GM19099 (cell line): ENCODE results near the gene HECTD3.

Source experiments
- POLR2A ChIP-seq: IDR thresholded peaks from 3 replicates; pipeline ENCODE4 v1.6.1; 2011; ENCODE audit warnings: low read depth; ENCODE audit not compliant: insufficient read length; ENCODE audit errors: extremely low read depth

Gene HECTD3

DNA sequence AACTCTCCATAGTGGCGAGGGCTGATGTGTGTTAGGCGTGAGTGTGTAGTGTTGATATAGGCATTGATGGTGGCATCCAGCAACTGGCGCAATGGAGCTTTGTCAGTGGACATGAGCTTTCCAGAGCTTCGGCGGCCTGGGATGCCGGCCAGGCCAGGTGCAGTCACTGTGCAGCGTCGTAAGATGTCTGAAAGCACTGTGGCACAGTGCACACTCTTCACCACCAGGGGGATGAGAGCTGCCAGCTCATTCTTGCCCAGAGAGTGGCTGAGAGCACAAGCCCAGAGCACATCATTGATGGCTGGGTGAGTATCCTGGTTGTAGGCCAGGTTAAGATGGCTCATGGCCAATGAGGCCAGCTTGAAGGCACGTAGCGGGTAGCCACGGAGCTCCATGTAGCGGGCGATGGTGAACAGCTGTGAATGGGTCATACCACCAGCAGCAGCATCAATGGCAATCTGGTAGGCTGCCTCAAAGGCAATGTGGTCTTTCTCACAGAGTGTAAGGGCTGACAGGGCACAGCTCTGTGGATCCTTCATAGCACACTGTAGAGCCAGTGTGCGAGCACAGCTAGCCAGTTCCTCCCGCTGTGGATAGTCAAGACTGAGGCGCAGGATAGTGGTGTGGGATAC lies 7.6 kb upstream of the HECTD3 start:
- TF ChIP-seq POLR2A: no peak

DNA sequence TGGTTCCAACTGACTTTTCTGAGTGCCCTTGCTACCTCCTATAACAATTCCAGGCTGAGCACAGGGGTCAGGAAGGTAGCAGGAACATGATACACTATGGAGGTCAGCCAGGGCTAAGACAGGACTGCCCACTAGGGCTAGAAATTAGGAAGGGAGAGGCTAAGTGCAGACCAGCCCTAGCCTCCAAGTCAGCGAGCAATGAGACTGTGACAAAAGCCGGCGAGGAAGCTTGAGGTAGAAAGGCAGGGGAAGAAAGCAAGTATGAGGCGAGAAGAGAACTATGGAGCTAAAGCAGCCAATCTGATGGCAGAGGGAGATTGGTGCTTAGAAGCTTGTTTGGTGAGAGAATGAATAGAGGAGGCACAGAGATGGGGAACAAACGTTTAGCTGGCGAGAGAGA lies 5.6 kb upstream of the HECTD3 start:
- TF ChIP-seq POLR2A: no peak

DNA sequence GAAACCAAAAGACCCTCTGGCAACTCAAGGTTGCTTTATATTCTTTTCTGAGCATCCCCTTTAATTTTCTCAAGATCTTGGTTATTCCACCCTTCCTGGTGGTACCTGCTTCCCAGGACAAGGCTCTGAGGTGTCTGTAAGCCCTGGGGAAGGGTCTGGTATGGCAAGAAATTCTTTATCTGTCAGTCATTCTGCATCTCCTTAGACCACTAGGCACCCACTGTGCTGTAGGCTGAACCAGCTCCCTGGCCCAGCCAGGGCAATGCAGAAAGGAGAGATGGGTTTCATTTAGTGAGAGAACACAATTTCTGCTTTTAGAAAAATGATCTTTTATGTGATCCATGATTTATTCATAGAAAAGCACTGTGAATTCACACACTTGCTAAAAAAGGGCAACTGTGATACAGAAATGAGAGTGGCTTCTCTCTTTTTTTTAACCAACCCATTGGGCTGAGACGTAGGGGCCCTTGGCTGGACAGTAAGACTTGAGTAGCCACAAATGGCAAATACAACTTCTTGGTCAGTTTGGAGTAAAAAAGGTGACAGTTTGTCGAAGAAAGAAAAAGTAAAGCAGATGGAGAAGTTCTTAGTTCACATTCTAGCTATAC lies 5.1 kb upstream of the HECTD3 start:
- TF ChIP-seq POLR2A: no peak

DNA sequence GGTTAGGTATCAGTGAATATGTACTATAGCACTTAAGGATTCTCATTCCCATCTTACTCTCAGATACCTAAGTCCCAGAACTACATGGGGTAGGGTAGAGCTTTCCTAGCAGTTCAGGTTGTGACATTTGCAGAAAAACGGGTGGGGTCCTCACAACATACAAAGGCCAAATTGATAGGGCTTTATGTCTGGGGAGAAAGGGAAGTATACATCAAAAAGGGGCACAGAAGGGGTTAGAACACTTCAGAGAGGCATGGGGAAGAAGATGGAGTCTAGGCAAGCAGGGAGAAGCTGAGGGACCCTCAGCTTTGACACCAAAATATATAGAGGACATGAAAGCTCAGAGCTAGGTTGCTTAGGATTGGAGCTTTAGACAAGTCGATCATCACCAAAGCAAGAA lies 4.6 kb upstream of the HECTD3 start:
- no peak for TF ChIP-seq POLR2A

DNA sequence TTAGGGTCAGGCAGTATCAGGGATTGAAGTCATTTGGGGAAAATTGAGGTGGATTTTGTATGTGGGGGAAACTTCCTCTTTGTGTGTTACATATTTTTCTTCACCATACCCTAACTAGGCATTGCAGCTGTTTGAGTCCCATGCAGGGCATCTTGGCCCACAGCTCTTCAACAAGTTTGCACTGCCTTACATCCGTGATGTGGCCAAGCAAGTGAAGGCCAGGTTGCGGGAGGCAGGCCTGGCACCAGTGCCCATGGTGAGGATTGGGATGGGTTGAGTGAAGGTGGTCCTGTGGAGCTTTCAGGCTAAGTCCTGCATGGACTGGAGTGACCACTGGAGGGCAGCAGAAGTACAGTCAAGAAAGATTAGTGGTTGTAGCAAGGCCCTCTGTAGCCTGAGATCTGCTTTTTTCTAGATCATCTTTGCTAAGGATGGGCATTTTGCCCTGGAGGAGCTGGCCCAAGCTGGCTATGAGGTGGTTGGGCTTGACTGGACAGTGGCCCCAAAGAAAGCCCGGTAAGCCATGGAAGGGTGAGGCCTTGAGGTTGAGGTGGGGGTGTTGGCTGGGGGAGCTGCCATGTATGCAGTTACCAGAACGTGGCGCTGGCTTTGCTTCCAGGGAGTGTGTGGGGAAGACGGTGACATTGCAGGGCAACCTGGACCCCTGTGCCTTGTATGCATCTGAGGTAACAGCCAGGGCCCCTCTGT lies 3.4 kb upstream of the HECTD3 start:
- TF ChIP-seq POLR2A: no peak

DNA sequence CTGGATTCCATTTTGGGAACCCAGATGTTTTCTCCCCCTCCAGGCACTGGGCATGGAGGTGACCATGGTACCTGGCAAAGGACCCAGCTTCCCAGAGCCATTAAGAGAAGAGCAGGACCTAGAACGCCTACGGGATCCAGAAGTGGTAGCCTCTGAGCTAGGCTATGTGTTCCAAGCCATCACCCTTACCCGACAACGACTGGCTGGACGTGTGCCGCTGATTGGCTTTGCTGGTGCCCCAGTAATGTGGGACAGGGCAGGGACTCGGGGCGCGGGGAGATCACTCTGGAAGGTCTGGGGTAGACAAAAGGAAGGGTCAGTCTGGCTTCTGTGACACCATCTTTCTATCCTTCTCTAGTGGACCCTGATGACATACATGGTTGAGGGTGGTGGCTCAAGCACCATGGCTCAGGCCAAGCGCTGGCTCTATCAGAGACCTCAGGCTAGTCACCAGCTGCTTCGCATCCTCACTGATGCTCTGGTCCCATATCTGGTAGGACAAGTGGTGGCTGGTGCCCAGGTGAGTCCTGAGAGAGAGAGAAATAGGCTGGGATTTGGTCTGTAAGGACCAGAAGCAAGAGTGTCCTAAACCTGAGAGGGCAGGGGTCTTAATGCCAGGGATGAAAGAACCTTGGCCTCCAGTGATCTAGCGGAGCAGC lies 2.6 kb upstream of the HECTD3 start:
- TF ChIP-seq POLR2A: no peak

DNA sequence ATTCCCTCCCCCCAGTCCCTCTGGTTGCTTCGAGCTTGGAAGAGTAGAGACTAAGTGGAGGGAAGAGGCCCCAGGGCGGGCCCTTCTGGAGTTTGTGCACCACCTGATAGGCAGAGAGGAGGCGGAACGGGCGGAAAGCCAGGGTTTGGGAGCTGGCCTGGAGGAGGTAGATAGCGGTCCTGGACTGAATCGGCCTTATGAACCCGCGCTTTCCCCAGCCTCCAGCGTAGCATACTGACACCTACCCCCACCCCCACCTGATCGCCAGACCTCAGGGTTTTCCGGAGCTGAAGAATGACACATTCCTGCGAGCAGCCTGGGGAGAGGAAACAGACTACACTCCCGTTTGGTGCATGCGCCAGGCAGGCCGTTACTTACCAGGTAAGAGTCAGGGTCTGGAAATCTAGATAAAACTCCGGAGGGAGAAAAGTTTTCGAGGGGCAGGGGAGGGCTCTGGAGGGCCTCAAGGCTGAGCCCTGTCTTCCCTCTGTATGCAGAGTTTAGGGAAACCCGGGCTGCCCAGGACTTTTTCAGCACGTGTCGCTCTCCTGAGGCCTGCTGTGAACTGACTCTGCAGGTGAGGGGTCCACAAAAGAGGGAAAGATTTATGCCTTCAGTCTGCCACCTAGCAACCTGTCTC lies 1.6 kb upstream of the HECTD3 start:
- no peak for TF ChIP-seq POLR2A

DNA sequence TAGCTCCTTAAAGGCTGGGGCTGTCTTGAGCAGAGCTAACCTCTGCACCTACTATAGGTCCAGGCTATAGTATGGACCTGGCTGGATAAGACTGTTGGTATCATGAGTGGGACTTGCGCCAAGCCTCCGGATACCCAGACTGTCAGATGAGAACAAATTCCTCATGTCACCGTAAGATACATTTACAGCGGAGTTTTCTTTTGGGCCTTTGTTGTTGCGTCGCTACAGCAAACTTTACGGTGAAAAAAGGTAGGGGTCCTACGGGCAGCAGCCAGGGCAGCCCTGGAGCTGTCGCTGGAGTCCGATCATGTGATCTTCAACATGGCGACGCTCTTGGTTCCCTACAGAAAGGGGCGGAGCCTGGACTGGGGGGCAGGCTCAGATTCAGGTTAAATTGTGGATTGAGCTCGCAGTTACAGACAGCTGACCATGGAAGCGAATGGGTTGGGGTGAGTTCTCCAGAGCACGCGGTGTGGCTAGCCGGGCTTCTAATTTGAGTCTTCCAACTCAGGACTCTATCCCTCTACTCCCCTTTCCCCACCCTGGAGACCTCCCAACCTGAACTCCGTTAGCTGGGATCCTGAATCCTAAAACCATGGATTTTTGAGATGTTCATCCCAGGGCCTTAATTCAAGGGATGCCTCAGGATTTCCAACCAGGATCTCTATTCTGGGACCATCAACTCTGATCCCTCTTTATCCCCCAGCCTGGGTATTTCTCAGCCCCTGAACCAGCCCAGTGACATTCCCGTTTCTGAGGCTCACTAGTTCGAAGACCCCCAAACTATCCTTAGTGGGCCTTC lies 914 bp upstream of the HECTD3 start, which contains the start of gene UROD:
UROD (plus strand) TSS at position 418 of the 802 bp plus-strand sequence; CDS start at position 430, 12 bp downstream.
- TF ChIP-seq POLR2A: peak; percentile 83

DNA sequence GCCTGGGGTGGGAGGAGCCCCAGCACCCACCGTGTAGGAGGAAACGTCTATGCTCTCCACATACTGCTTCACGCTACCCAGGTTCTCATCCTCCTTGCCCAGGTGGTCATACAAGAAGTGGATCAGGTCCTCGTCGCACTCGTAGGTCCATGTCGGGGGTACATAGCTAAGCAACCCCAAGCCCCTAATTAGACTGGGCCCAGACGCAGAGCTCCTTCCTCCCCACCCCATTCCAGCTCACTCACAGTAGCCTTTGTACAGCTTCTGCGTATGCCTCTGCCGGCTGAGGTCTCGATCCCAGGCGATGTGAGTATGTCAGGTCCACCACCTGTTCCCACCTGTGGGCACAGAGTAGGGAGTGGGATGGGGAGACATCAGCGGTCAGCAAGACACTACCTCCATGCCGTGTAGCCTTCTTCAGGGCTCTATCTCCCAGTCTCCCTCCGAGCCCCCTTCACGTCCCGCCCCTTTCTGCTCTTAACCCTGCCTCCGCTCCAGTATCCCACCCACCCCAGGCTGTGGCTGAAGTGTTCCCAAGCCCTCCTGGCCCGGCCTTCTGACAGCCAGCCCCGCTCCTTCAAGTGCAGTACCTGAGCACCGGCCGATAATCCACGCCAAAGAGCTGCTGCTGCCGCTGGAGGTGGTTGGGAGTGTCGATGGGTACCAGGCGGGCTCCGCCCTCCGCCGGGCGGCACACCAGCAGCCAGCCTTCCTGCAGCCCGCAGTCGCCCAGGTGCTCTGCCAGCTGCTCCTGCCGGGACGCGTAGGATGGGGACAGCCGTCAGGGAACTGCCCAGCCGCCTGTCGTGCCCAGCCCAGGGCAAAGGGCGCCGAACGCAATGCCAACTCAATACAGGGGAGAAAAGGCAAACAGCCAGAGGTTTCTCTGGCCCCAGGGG lies 919 bp downstream of the HECTD3 start:
- TF ChIP-seq POLR2A: no peak

DNA sequence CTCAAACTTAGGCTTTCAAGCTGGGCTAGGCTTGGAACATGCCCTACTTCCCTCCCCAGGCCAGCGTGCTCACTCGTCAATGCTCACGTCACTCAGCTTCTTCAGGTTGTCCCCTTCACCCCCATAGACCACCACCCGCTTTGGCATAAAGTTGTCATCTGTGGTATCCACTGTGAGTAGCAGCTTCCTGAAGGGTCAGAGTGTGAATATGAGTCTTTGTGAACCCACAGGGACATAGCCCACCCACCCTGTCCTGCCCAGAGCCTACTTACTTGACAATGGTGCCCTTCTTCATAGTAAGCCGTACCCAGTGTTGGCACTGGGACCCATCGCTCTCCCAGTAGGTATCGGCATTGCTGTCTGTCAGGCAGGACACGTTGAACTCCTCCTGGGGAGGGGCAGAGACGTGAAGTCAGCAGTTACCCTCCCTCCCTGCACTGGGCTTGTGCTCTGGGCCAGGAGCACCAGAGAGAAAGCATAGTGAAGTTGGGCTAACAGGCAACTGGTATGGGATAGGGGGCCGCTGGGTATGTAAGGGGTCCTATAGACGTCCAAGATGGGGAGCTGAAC lies 1.7 kb downstream of the HECTD3 start:
- TF ChIP-seq POLR2A: no peak

DNA sequence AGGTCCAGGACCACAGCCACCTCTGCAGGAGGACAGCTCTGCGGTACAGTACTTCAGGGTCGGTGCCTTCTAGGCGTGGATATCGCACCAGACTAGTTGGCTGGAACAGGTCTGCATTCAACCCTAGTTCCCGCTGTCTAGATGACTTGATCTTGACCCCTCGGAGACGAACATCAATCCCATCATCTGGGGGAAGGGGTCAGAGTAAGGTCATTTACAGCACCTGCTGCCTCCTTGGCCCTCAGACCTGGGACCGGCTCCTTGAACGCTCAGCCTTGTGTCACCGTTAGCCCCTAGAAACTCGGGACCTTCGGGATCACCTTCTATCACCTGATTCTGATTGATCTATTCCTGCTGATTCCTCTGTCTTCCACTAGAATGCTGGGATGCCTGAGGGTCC lies 2.6 kb downstream of the HECTD3 start:
- TF ChIP-seq POLR2A: no peak

DNA sequence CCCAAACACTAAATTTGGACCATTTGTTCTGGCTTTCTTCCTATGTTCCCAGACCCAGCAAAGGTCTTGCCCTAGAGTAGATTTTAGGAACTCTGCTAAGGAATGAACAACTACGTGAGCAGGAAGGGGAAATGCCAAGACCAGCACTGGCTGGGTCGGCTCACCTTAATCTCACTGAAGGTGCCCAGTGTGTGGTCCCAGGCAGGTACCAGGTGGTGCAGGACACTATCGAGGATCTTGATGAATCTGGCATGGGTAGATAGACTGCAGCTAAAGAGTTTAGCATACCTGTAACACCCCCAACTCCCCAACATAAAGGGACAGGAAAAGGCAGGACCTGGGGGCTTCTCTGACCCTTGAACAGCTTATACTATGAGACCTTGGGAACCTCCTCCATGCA lies 3.0 kb downstream of the HECTD3 start:
- no peak for TF ChIP-seq POLR2A

DNA sequence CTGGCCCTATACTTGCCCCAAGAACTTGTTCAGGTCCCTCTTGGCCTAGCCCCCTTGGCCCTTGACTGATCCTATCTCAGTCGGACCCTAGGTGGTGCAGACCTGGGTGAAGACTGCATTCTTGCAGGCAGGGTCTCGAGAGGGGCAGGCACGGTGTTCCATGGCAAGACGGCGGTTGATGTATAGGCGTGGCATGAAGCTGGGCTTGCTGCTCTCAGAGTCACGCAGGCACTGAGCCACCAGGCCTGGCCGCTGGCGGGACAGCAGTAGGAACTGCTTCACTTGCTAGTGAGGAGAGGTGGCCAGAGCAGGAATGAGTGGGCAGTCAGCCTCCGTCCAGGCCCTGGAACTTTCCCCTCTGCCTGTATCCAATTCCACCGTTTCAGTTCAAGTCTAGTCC lies 3.8 kb downstream of the HECTD3 start:
- no peak for TF ChIP-seq POLR2A
